Heart right ventricle (tissue), 16 donors: ENCODE data around the gene YY1. TPM values are rescaled to one million over a fixed set of nuclear protein-coding genes. Genes with fewer than 3 reads are reported as not detected.

Source experiments
- ATAC-seq, 8 donors: fragments of 200-7000 bp; cut with Tn5 transposase; one replicate each; pipeline ENCODE4 v1.9.1; 2020; ENCODE audit warnings: mild to moderate bottlenecking in 8 of 8, moderate library complexity in 8 of 8, moderate number of reproducible peaks in 1 of 8
- DNase-seq, 2 donors: peaks; one replicate each; pipeline ENCODE4 v3.0.0-alpha.2; 2020
- H3K27ac ChIP-seq, 10 donors: fragments of 200-600 bp; sonication (generic) in 2 of 10; one replicate each; pipeline versions ENCODE4 v1.5.0 to v1.8.0; 2020 to 2022; ENCODE audit warnings: mild to moderate bottlenecking in 3 of 10
- H3K27me3 ChIP-seq, 7 donors: fragments of 200-600 bp; one replicate each; pipeline ENCODE4 v1.8.0; 2021 to 2022; ENCODE audit warnings: mild to moderate bottlenecking in 2 of 7
- H3K36me3 ChIP-seq, 9 donors: fragments of 200-600 bp; sonication (generic) in 1 of 9; one replicate each; pipeline versions ENCODE4 v1.5.0 to v1.8.0; 2020 to 2022; ENCODE audit warnings: mild to moderate bottlenecking in 2 of 9
- H3K4me1 ChIP-seq, 9 donors: fragments of 200-600 bp; sonication (generic) in 1 of 9; one replicate each; pipeline versions ENCODE4 v1.5.0 to v1.8.0; 2020 to 2022; ENCODE audit warnings: mild to moderate bottlenecking in 4 of 9
- H3K4me3 ChIP-seq, 10 donors: fragments of 200-600 bp; sonication (generic) in 2 of 10; one replicate each; pipeline versions ENCODE4 v1.5.0 to v1.8.0; 2020 to 2022; ENCODE audit warnings: mild to moderate bottlenecking in 7 of 10, moderate library complexity in 2 of 10
- H3K9me3 ChIP-seq, 11 donors: fragments of 200-600 bp in 10 of 11; sonication (generic) in 2 of 11; one replicate each; pipeline versions ENCODE4 v1.5.0 to v1.8.0; 2013 to 2022; ENCODE audit warnings: mild to moderate bottlenecking in 2 of 11, control low read depth in 1 of 11, moderate library complexity in 1 of 11
- CTCF ChIP-seq, 9 donors: fragments of 200-600 bp; sonication (generic) in 2 of 9; IDR thresholded peaks; one replicate each; pipeline versions ENCODE4 v1.5.0 to v1.8.0; 2021 to 2022; ENCODE audit warnings: antibody characterized with exemption in 9 of 9, mild to moderate bottlenecking in 5 of 9, moderate library complexity in 1 of 9
- WGBS, 2 donors: extraction: QIAGEN DNeasy Blood & Tissue Kit; methylation state at CpG; one replicate each; pipeline ENCODE4 v1.1.7; 2013; ENCODE audit warnings: inconsistent platforms in 1 of 2; 5-methylcytosine and 5-hydroxymethylcytosine counted together
- intact Hi-C, 10 donors: fragments of 100-400 bp; cut with DNase I; formaldehyde crosslinking; loops; one replicate each; pipeline versions ENCODE4 v1.11.1 to v1.14.2; 2022
- polyA plus RNA-seq, 2 donors: library from polyadenylated mRNA; stranded (reverse); fragments of 200-250 nt; gene quantifications; one replicate each; pipeline ENCODE4 v1.2.3, GENCODE V29; 2013
- total RNA-seq, 10 donors: library from RNA; stranded (reverse); fragmentation: NEBNext Ultra II Directional in 3 of 10; extraction: Animal tissue kit (Norgen Biotek cat#: 25700) in 3 of 10; gene quantifications; one replicate each; pipeline versions ENCODE4 v1.2.1 to v1.2.4, GENCODE V29; 2021 to 2023
- donor health status: Arrhythmogenic right ventricular cardiomyopathy.
- donor health status: ischemic (EF 13 %, LVEDD 7.1; RV severe dilation, severe dysfunction).
- donor health status: healthy with polysubstance abuse.
- donor health status: DM: no; HTN: yes; CAD: no.
- donor health status: DM: no; HTN: no; CAD: no.
- donor health status: ischemic (EF 25% LVEDD 6.9; RV normal size, moderate dysfunction).
- donor health status: ischemic (EF 25% LVEDD 5.7; RV mildly dilated, moderate dysfunction).
- donor health status: healthy.
- donor health status: DM: yes; HTN: yes; CAD: no.
- donor health status: Ischemic cardiomyopathy.
- donor health status: ischemic (EF 35%, LVEDD 5.7; RV mildly dilated, moderate dysfunction).
- donor health status: nonischemic (EF 11% LVEDD 7.7; RV severe dilation, severe dysfunction).
- donor health status: DM: yes; HTN: yes; CAD: no.
- donor health status: PGD.
- donor health status: ischemic (EF 29% LVEDD 5.4; RV normal size, mild dysfunction).
- donor health status: nonischemic (EF 23%, LVEDD 6.1; RV moderate dilation, normal function).

Gene YY1
- total and polyA plus RNA-seq, 12 donors: 17.6 to 58.3 (median 47.9) TPM

DNA sequence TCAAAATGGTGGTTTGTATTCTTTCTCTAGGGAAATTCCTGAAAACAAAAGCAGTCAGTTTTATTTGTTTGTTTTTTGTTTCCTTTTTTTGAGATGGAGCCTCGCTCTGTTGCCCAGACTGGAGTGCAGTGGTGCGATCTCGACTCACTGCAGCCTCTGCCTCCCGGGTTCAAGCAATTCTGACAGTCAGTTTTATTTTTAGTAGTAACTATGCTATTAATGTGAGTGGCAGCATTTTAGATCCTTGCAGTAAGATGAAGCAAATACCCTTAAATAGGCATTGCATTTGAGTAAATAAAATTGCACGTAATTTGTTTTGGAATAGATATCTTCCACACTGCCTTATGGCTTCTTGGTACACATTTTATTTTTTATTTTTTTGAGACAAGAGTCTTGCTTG, 23.6 kb downstream of the YY1 start:
- H3K27me3 ChIP-seq: no peaks in the 10 kb centered on the region
- H3K9me3 ChIP-seq: no peaks in the 10 kb centered on the region
- intact Hi-C loops: loop anchor here in 1 of 10 donors (10.0 kb wide), 1 partner anchor 392 kb away; no protein-coding TSS in a partner anchor
- peaks cover 0 to 78% (median 48%) of the 10 kb centered on the region in 9 donors for H3K4me1 ChIP-seq
- DNase-seq (no peak), ATAC-seq (peak in 2 of 8 donors; percentile 23 to 40)
- H3K36me3 ChIP-seq: peaks cover 0 to 49% (median 6%) of the 10 kb centered on the region in 9 donors
- no peak overlapping the region for H3K4me3 ChIP-seq
- TF ChIP-seq CTCF (IDR thresholded peaks at IDR 0.05): no peak
- H3K27ac ChIP-seq: peak overlapping the region in 5 of 10 donors; percentile 2 to 64 (median 20)
- 27 to 33% methylated on average over 5 of the region's 5 CpGs for WGBS, 2 donors

- H3K27ac ChIP-seq: peak overlapping the region in 5 of 10 donors; percentile 2 to 64 (median 20)
- H3K4me1 ChIP-seq: peaks cover 0 to 78% (median 49%) of the 10 kb centered on the region in 9 donors
- 70 to 80% methylated on average over 3 of the region's 3 CpGs for WGBS, 2 donors
Measured at GRCh38 chr14:100263141-100263540, 24.2 kb downstream of the YY1 start.

DNA sequence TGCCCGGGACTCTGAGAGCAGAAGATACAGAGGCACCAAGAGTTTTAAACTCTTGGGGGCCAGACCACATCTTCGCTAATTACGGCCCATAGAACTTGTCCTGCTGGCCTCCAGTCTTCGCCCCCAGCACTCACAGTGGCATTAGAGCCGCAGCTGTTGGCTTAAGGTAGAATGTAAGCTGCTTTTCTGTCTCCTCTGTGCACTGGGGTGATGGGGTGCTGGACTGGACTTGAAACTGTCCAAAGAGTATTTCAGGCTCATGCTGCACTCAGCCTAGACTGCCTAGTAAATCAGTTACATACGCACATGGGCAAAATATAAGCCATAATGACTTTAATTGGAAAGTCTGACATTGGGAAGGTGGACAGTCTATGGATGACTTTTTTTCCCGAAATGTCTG, 29.0 kb downstream of the YY1 start:
- peaks cover 0 to 45% (median 6%) of the 10 kb centered on the region in 9 donors for H3K36me3 ChIP-seq
- H3K9me3 ChIP-seq: no peaks in the 10 kb centered on the region
- intact Hi-C loops: loop anchor here in 1 of 10 donors (10.0 kb wide), 1 partner anchor 387 kb away; no protein-coding TSS in a partner anchor
- no peaks in the 10 kb centered on the region for H3K27me3 ChIP-seq
- peaks cover 0 to 61% (median 29%) of the 10 kb centered on the region in 9 donors for H3K4me1 ChIP-seq
- WGBS, 2 donors: 92 to 96% methylated on average over 7 of the region's 7 CpGs
- no peak for TF ChIP-seq CTCF (IDR thresholded peaks at IDR 0.05)
- no peak overlapping the region for H3K4me3 ChIP-seq
- no peak overlapping the region for H3K27ac ChIP-seq
- ATAC-seq (no peak), DNase-seq (no peak)

More at GRCh38 chr14:100263141-100263540, 24.2 kb downstream of the YY1 start:
- Histone ChIP-seq H3K36me3 (peaks cover 0 to 49% (median 6%) of the 10 kb centered on the region in 9 donors), H3K4me3 (no peak overlapping the region), H3K27me3 (no peaks in the 10 kb centered on the region), H3K9me3 (no peaks in the 10 kb centered on the region)
- peak in 1 of 8 donors; percentile 8 for ATAC-seq
- no peak for DNase-seq
- no peak for TF ChIP-seq CTCF (IDR thresholded peaks at IDR 0.05)
- intact Hi-C loops: loop anchor here in 1 of 10 donors (10.0 kb wide), 1 partner anchor 392 kb away; no protein-coding TSS in a partner anchor

DNA sequence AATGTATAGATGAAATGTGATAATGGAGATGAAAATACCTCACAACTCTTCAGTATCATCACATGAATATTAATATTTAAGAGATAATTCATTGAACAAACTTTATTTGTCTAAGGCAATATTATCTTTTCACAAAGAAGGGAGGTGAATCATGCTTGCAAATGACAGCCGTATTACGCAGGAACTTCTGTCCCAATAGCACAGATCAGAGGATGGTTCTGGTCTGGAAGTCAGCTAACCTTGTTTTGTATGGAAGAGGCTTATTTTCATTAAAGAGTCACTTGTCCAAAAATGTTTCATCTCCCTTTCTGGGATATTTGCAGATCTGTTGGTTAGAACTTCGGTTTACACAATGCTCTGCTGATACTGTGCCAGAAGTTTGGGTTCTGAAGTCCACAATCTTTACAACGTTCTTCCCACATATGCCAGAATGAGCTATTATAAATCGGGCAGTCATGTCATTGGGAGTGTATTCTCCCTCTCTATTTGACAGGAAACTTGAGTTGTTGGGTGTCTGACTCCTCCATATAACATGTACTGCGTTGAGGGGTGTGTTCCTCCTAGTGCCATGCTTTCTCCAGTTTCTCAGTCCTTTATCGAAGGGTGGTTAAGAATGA, 29.8 kb downstream of the YY1 start:
- Histone ChIP-seq H3K4me1 (peaks cover 0 to 56% (median 28%) of the 10 kb centered on the region in 9 donors), H3K9me3 (no peaks in the 10 kb centered on the region), H3K27ac (no peak overlapping the region), H3K27me3 (no peaks in the 10 kb centered on the region), H3K4me3 (no peak overlapping the region), H3K36me3 (peaks cover 0 to 38% (median 2%) of the 10 kb centered on the region in 9 donors)
- no peak for TF ChIP-seq CTCF (IDR thresholded peaks at IDR 0.05)
- ATAC-seq: no peak
- intact Hi-C loops: loop anchor here in 1 of 10 donors (10.0 kb wide), 1 partner anchor 386 kb away; no protein-coding TSS in a partner anchor
- 66 to 76% methylated on average over 7 of the region's 7 CpGs for WGBS, 2 donors
- DNase-seq: no peak
